ENCODE data around the gene SERP2. TPM values are rescaled to one million over a fixed set of nuclear protein-coding genes. Genes with fewer than 3 reads are reported as not detected.

SERP2 gene
- total and polyA plus RNA-seq, 2 of the 8 experiments (the other 6 are each of a cell fraction or from before 2014, with no cell fraction given): 2.0 to 2.3 TPM

DNA sequence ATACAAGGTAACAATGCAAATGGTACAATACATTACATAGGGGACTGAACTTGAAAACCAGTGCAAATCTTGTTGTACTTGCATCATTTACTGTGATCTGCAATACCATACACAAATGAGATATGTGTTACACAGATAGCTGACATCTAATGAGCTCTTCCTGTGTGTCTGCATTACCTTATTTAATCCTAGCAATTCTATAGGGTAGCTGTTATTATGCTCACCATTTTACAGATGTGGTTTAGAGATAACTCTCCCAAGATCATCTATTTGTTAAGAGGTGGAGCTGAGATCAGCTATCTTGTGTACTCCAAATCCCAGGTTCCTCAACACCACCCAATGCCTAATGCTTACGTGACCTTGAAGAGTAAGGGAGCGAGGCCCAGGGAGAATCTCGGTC lies 21.4 kb upstream of the SERP2 start:
- Histone ChIP-seq H4K91ac (replicated peaks; ENCODE audit: insufficient read length, low read length) (no peak overlapping the region), H3K36me3 (ENCODE audit: control insufficient read depth in 2 of 4, insufficient read depth in 4 of 4, low read length in 3 of 4) (no peaks in the 10 kb centered on the region), H3K4me2 (ENCODE audit: insufficient read depth in 1 of 2, low read depth in 2 of 2, low read length in 2 of 2) (no peak overlapping the region), H3K56ac (replicated peaks; ENCODE audit: insufficient read length, low read depth, low read length) (no peak overlapping the region), H3K9ac (replicated peaks in 1 of 4; ENCODE audit: extremely low read depth in 1 of 4, low read depth in 3 of 4, low read length in 3 of 4) (no peak overlapping the region), H2BK5ac (ENCODE audit: low read depth, low read length) (no peak overlapping the region), H4K8ac (ENCODE audit: extremely low read depth, insufficient read depth, low read length) (no peak overlapping the region), H3K9me3 (ENCODE audit: insufficient read depth in 2 of 2, low read depth in 1 of 2, low read length in 1 of 2) (no peaks in the 10 kb centered on the region), H3K79me2 (ENCODE audit: control insufficient read depth in 1 of 2, insufficient read depth in 2 of 2, low read length in 2 of 2) (no peaks in the 10 kb centered on the region), H3K79me1 (ENCODE audit: low read depth, low read length) (no peaks in the 10 kb centered on the region), H3K14ac (ENCODE audit: insufficient read length) (no peak overlapping the region), H2BK15ac (ENCODE audit: low read length) (no peak overlapping the region), H3K23me2 (ENCODE audit: low read depth, low read length) (no peaks in the 10 kb centered on the region), H4K5ac (ENCODE audit: insufficient read length, low read depth, low read length) (no peak overlapping the region), H2AFZ (ENCODE audit: low read length) (no peak overlapping the region), H2BK120ac (replicated peaks; ENCODE audit: low read depth, low read length) (no peak overlapping the region), H3K4ac (replicated peaks; ENCODE audit: insufficient read length, low read depth, low read length) (no peak overlapping the region), H3K4me3 (ENCODE audit: extremely low read depth in 1 of 4, insufficient read depth in 2 of 4, low read depth in 3 of 4, low read length in 4 of 4) (no peak overlapping the region), H3K23ac (ENCODE audit: insufficient read length) (no peak overlapping the region), H3K18ac (ENCODE audit: extremely low read depth, low read length) (no peak overlapping the region), H2AK5ac (ENCODE audit: low read depth, low read length) (no peak overlapping the region), H3K27ac (ENCODE audit: low read depth, low read length) (no peak overlapping the region), H2BK20ac (ENCODE audit: low read length) (no peak overlapping the region), H2BK12ac (ENCODE audit: low read depth, low read length) (no peak overlapping the region), H4K20me1 (replicated peaks in 1 of 2; ENCODE audit: control insufficient read depth in 1 of 2, insufficient read depth in 2 of 2, low read length in 2 of 2) (no peaks in the 10 kb centered on the region), H3K4me1 (replicated peaks in 1 of 4; ENCODE audit: control insufficient read depth in 3 of 4, insufficient read depth in 4 of 4, low read length in 3 of 4) (no peaks in the 10 kb centered on the region), H3K27me3 (replicated peaks in 1 of 4; ENCODE audit: control insufficient read depth in 3 of 4, extremely low read depth in 1 of 4, insufficient read depth in 3 of 4, low read length in 3 of 4) (no peaks in the 10 kb centered on the region)
- CTCF ChIA-PET (ENCODE audit: partially characterized antibody): interaction anchor here (1.9 kb wide), 1 partner anchor 28 kb away, joined by 5 read pairs; no protein-coding TSS in a partner anchor
- WGBS, 2 experiments (ENCODE audit: extremely low coverage in 1 of 2, insufficient coverage in 1 of 2, insufficient read length in 1 of 2, insufficient replicate concordance in 2 of 2, low coverage in 1 of 2, low lambda C conversion rate in 2 of 2, missing lambda C conversion rate in 1 of 2): 93% methylated on average over 3 of the region's 3 CpGs; no CpG with 5 or more reads in 1 of the 2 experiments
- no peak for DNase-seq (ENCODE audit: low read depth in 1 of 2, low spot score in 2 of 2)
- FAIRE-seq: no peak
- POLR2A ChIA-PET (ENCODE audit: partially characterized antibody): interaction anchor here (0.8 kb wide), 1 partner anchor 84 kb away, joined by 5 read pairs; no protein-coding TSS in a partner anchor
- TF ChIP-seq KDM4A (IDR thresholded peaks at IDR 0.05; ENCODE audit: low read depth, low read length, severe bottlenecking) (no peak), NANOG (IDR thresholded peaks at IDR 0.05; ENCODE audit: insufficient read depth, low read depth, low read length, poor library complexity, severe bottlenecking) (no peak), ASH2L (IDR thresholded peaks at IDR 0.05; ENCODE audit: low read length) (no peak), CREB1 (IDR thresholded peaks at IDR 0.05) (no peak), MAFK (IDR thresholded peaks at IDR 0.05; ENCODE audit: low read depth, low read length) (no peak), POLR2A (IDR thresholded peaks at IDR 0.05; ENCODE audit: control extremely low read depth in 1 of 2, low read depth in 2 of 2, low read length in 2 of 2) (no peak), FOSL1 (IDR thresholded peaks at IDR 0.05; ENCODE audit: insufficient read depth, low read depth, low read length) (no peak), SP1 (IDR thresholded peaks at IDR 0.05; ENCODE audit: low read depth, low read length) (no peak), EZH2 (IDR thresholded peaks at IDR 0.05; ENCODE audit: low read depth, low read length, severe bottlenecking) (no peak), GTF2F1 (IDR thresholded peaks at IDR 0.05; ENCODE audit: borderline replicate concordance, low read depth, low read length) (no peak), PHF8 (conservative IDR thresholded peaks at IDR 0.05; ENCODE audit: low read depth, low read length) (no peak), CHD2 (IDR thresholded peaks at IDR 0.05; ENCODE audit: low read length) (no peak), CTBP2 (IDR thresholded peaks at IDR 0.05; ENCODE audit: borderline replicate concordance, insufficient read depth, insufficient read length, low read length) (no peak), HDAC2 (IDR thresholded peaks at IDR 0.05; ENCODE audit: borderline replicate concordance in 1 of 2, low read depth in 2 of 2, low read length in 2 of 2) (no peak)
